Epithelial cell of esophagus (primary cell): ENCODE data around the gene RAP1GAP.

Experiments
- DNase-seq: peaks from one replicate; pipeline ENCODE4 v3.0.0; 2010; ENCODE audit warnings: low read depth
- H3K4me3 ChIP-seq: 2 replicates; pipeline ENCODE4 v1.5.1; 2011; ENCODE audit warnings: mild to moderate bottlenecking, low read length, control low read depth
- TF ChIP-seq, protein P1 (sequence below): IDR thresholded peaks from 2 replicates; pipeline ENCODE4 v1.5.1; 2011; ENCODE audit warnings: low read depth, mild to moderate bottlenecking, low read length, control low read depth, inconsistent platforms; ENCODE audit not compliant: insufficient read depth; ENCODE audit errors: missing control alignments

RAP1GAP gene

DNA sequence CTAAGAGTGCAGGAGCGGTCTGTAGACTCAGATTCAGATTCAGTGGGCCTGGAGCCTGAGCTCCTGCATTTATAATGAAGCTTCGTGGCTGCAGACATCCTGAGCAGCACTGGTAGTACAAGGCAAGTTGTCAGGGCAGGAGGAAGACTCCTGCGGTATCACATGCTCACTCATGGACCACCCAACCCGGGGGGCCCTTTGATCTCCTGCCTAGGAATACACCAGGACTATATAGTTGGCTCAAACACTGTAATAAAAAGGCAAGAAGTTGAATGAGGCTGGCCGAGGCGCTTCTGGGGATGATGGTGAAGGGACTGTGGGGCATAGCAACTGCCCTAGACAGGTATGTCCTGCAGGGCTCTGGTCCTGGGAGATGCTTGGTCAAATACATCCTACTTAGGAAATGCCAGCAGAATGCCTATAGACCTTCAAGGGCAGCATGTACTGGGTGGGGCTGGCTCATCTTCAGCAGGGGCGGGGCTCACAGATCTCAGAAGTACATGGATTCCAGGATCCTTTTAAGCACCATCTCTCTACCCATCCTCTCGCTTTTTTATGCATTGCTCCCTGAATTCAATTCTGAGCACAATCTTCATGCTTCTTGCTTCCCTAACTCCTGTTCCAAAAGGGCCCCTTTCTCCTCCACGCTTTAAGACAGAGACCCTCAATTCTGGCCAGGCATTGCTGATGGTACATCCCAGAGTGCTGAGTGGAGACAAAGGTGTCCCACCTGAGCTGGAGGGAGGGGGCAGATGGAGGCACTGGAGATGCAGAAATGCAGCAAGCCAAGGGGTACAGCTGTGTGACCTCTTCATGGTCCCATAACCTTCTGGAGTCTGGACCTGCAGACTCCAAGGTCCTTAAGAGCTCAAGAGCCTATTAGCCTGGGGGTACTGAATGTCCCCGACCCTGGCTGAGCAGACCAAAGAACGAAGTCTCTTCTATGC, 2.1 kb upstream of the RAP1GAP start:
- H3K4me3 ChIP-seq: no peak overlapping the region
- TF ChIP-seq, protein P1, sequence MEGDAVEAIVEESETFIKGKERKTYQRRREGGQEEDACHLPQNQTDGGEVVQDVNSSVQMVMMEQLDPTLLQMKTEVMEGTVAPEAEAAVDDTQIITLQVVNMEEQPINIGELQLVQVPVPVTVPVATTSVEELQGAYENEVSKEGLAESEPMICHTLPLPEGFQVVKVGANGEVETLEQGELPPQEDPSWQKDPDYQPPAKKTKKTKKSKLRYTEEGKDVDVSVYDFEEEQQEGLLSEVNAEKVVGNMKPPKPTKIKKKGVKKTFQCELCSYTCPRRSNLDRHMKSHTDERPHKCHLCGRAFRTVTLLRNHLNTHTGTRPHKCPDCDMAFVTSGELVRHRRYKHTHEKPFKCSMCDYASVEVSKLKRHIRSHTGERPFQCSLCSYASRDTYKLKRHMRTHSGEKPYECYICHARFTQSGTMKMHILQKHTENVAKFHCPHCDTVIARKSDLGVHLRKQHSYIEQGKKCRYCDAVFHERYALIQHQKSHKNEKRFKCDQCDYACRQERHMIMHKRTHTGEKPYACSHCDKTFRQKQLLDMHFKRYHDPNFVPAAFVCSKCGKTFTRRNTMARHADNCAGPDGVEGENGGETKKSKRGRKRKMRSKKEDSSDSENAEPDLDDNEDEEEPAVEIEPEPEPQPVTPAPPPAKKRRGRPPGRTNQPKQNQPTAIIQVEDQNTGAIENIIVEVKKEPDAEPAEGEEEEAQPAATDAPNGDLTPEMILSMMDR: no peak
- DNase-seq: no peak

- no peak overlapping the region for H3K4me3 ChIP-seq
- TF ChIP-seq, protein P1: no peak
- no peak for DNase-seq
Measured at GRCh38 chr1:21670059-21670881, 1.1 kb upstream of the RAP1GAP start.

DNA sequence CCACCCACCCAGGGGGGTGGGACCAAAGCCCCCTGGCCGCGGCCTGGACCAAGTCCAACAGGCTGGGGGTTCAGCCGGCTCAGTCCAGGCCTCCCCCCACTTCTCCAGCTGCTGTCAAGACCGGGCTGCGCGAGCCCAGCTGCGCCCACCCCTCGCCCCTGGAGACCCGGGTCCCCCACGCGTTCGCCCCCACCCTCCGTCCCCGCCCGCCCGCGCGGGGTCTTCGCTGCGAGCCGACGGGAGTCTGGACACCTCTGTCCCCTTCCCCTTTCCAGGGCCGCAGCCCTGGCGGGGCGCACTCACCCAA, 253 bp downstream of the RAP1GAP start:
- TF ChIP-seq, protein P1: no peak
- DNase-seq: no peak
- no peak overlapping the region for H3K4me3 ChIP-seq

DNA sequence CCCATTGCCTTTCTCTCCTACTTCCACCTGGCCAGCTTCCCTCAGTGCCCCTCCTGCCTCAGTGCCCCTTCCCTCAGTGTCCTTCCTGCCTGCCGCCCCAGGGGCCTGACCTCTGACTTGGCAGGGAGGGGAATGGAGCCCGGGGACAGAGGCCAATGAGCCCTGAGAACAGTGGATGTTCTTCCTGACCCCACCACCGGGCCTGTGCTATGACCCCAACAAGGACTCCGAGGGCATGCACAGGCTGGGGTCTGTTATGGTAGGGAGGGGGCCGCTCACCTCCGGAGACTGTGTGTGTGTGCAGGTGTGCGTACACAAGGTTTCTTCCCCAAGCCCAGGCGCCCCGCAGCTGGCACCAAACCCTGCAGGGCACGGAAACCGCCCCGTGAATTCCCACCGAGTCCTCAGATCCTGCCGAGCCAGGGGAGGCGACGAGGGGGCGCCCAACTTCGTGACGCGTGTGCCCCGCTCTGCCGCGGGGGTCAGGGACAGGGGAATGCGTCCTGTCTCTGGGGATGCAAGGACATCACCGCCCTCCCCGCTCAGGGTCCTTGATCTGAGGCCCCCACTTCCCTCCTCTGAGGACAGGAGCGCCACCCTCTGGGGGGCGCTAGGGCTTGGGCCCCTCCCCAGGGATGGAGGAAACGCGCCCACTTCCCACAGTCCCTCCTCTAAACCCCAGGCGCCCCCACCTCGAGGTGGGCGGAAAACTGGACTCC, 766 bp downstream of the RAP1GAP start:
- TF ChIP-seq, protein P1: no peak
- H3K4me3 ChIP-seq: no peak overlapping the region

DNA sequence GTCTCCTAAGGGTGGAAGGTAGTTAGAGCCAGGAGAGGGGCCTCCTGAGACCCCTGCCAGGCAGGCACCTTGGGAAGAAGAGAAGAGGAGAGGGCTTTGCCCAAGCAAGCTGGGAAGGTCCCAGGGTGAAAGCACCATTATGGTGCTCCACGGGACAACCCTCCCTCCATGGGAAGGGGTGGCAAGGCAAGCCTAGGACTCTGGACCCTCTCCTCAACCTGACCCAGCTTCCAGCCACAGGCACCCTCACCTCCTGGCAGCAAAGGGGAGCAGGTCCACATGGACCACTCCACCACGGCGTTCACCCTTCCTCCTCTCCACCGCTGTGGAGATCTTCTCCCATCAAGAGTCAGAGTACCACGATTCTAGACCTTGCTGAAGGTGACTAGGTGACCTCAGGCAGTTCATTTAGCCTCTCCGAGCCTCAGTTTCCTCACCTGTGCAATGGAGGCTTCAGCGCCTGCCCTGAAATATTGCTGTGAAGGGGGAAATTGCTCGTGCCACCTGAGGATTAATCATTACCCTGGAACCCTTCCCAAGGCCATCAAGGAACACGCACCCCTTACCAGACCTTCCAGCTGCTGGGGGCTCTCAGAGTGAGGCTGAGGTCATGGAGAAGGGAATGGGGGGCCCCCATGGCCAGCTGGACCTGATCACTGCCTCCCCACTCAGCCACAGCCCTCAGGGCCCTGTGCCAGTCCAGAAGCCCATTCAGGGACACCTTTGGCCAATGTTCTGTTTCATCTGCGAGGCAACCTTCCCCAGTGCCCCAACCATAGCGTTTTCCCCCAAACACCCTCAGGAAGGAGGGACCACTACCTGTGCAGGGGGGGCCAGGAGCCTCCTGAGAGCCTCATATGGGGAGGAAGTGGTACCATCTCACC, 1.6 kb downstream of the RAP1GAP start:
- H3K4me3 ChIP-seq: no peak overlapping the region
- DNase-seq: no peak
- TF ChIP-seq, protein P1: no peak

More for the DNA sequence above, 766 bp downstream of the RAP1GAP start:
- DNase-seq: no peak
